Mesenchymal stem cell (in vitro differentiated cells and primary cell): ENCODE data around the gene MAP4K4.
A peak's percentile ranks its signal among the peaks of the same experiment; 100 is the strongest.

Source experiments
- DNase-seq: peaks from one replicate; pipeline ENCODE4 v3.0.0-alpha.2; 2013
- H2AFZ ChIP-seq: one replicate; pipeline ENCODE4 v1.6.1; 2013; ENCODE audit warnings: low read depth, mild to moderate bottlenecking, control low read depth, inconsistent platforms, low read length, moderate library complexity
- H2AK5ac ChIP-seq: 2 replicates; pipeline ENCODE4 v1.6.1; 2013; ENCODE audit warnings: low read length, moderate library complexity, mild to moderate bottlenecking, inconsistent platforms; ENCODE audit not compliant: severe bottlenecking
- H2BK120ac ChIP-seq: one replicate; pipeline ENCODE4 v1.6.1; 2013; ENCODE audit warnings: low read depth, mild to moderate bottlenecking, inconsistent platforms, low read length, moderate library complexity
- H2BK12ac ChIP-seq, 2 experiments: one replicate each; pipeline ENCODE4 v1.6.1; 2013; ENCODE audit warnings: inconsistent platforms in 2 of 2, low read length in 2 of 2, mild to moderate bottlenecking in 2 of 2, moderate library complexity in 2 of 2, control low read depth in 1 of 2
- H2BK15ac ChIP-seq: one replicate; pipeline ENCODE4 v1.6.1; 2013; ENCODE audit warnings: mild to moderate bottlenecking, low read depth, inconsistent platforms; ENCODE audit not compliant: poor library complexity, severe bottlenecking
- H2BK5ac ChIP-seq: 2 replicates; pipeline ENCODE4 v1.6.1; 2013; ENCODE audit warnings: low read depth, mild to moderate bottlenecking, low read length, control low read depth, inconsistent platforms; ENCODE audit not compliant: poor library complexity, severe bottlenecking
- H3K14ac ChIP-seq, 2 experiments: one replicate each; pipeline ENCODE4 v1.6.1; 2013; ENCODE audit warnings: inconsistent platforms in 2 of 2, low read length in 2 of 2, control low read depth in 1 of 2, mild to moderate bottlenecking in 1 of 2, moderate library complexity in 1 of 2
- H3K18ac ChIP-seq, 2 experiments: one replicate each; pipeline ENCODE4 v1.6.1; 2013; ENCODE audit warnings: inconsistent platforms in 2 of 2, low read length in 2 of 2, control low read depth in 1 of 2, low read depth in 1 of 2, mild to moderate bottlenecking in 1 of 2
- H3K23ac ChIP-seq, 2 experiments: one replicate each; pipeline ENCODE4 v1.6.1; 2013; ENCODE audit warnings: inconsistent platforms in 2 of 2, low read length in 2 of 2, mild to moderate bottlenecking in 2 of 2, moderate library complexity in 2 of 2, control low read depth in 1 of 2
- H3K27ac ChIP-seq: 2 replicates; pipeline ENCODE4 v1.5.1; 2013; ENCODE audit warnings: mild to moderate bottlenecking, moderate library complexity, low read length, control low read depth, inconsistent platforms; ENCODE audit not compliant: poor library complexity, severe bottlenecking
- H3K27me3 ChIP-seq, 2 experiments: 2 replicates each; pipeline versions ENCODE4 v1.6.1 to v1.7.0; 2013; ENCODE audit warnings: low read length in 2 of 2, mild to moderate bottlenecking in 2 of 2, moderate library complexity in 2 of 2, control low read depth in 1 of 2, inconsistent platforms in 1 of 2; ENCODE audit not compliant: control insufficient read depth in 1 of 2, insufficient read depth in 1 of 2
- H3K36me3 ChIP-seq, 2 experiments: 2 replicates each; pipeline versions ENCODE4 v1.6.1 to v1.7.0; 2013; ENCODE audit warnings: low read length in 2 of 2, control low read depth in 1 of 2, inconsistent platforms in 1 of 2, low read depth in 1 of 2, mild to moderate bottlenecking in 1 of 2; ENCODE audit not compliant: insufficient read depth in 2 of 2, control insufficient read depth in 1 of 2
- H3K4ac ChIP-seq, 2 experiments: one replicate each; pipeline ENCODE4 v1.6.1; 2013; ENCODE audit warnings: inconsistent platforms in 2 of 2, low read length in 2 of 2, mild to moderate bottlenecking in 2 of 2, moderate library complexity in 2 of 2, control low read depth in 1 of 2, low read depth in 1 of 2
- H3K4me1 ChIP-seq: 2 replicates; pipeline ENCODE4 v1.6.1; 2013; ENCODE audit warnings: low read depth, low read length, control low read depth; ENCODE audit not compliant: control insufficient read depth, insufficient read depth
- H3K4me2 ChIP-seq: 2 replicates; pipeline ENCODE4 v1.6.1; 2013; ENCODE audit warnings: low read length, mild to moderate bottlenecking, inconsistent platforms; ENCODE audit not compliant: poor library complexity, severe bottlenecking
- H3K4me3 ChIP-seq, 2 experiments: 2 replicates each; pipeline versions ENCODE4 v1.5.1 to v1.7.0; 2013; ENCODE audit warnings: low read length in 2 of 2, mild to moderate bottlenecking in 2 of 2, control low read depth in 1 of 2, low read depth in 1 of 2; ENCODE audit not compliant: insufficient read depth in 1 of 2
- H3K79me1 ChIP-seq: replicated peaks from 2 replicates; pipeline ENCODE4 v1.6.1; 2013; ENCODE audit warnings: mild to moderate bottlenecking, control low read depth, low read length, inconsistent platforms; ENCODE audit not compliant: poor library complexity, severe bottlenecking
- H3K9ac ChIP-seq: 2 replicates; pipeline ENCODE4 v1.7.0; 2013; ENCODE audit warnings: mild to moderate bottlenecking, low read length, moderate library complexity
- H3K9me3 ChIP-seq: 2 replicates; pipeline ENCODE4 v1.7.0; 2013; ENCODE audit warnings: mild to moderate bottlenecking, low read length; ENCODE audit not compliant: control insufficient read depth
- H4K8ac ChIP-seq: one replicate; pipeline ENCODE4 v1.6.1; 2013; ENCODE audit warnings: inconsistent platforms, mild to moderate bottlenecking, low read length, moderate library complexity
- H4K91ac ChIP-seq: one replicate; pipeline ENCODE4 v1.6.1; 2013; ENCODE audit warnings: mild to moderate bottlenecking, low read length, inconsistent platforms
- WGBS: methylation state at CpG from one replicate; pipeline ENCODE4 v1.1.7; 2013; ENCODE audit warnings: mixed read lengths; 5-methylcytosine and 5-hydroxymethylcytosine counted together

MAP4K4 gene

DNA sequence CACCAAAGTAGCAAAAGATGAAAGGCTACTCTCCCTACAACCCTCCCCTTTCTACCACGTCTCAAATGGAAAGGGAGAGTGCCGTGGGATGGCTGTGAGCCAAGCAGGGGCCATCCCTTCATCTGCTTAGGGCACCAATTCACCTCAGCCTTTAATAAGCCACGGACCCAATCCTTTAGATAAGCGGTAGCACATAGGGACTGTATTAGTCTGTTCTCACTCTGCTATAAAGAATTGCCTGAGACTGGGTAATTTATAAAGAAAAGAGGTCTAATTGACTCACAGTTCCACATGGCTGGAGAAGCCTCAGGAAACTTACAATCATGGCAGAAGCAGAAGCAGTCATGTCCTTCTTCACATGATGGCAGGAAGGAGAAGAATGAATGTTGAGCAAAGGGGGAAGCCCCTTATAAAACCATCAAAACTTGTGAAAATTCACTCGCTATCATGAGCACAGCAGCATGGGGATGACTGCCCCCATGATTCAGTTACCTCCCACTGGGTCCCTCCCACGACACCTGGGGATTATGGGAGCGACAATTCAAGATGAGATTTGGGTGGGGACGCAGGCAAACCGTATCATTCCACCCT lies 208.3 kb downstream of the MAP4K4 start:
- Histone ChIP-seq H2BK120ac (no peak overlapping the region), H3K27ac (no peak overlapping the region), H2BK5ac (no peak overlapping the region), H3K9me3 (peaks cover 9% of the 10 kb centered on the region), H3K14ac (no peak overlapping the region), H4K91ac (no peak overlapping the region), H3K4me1 (no peaks in the 10 kb centered on the region), H3K36me3 (peaks cover 0 to 2% of the 10 kb centered on the region in 2 experiments), H4K8ac (no peak overlapping the region), H3K79me1 (no peaks in the 10 kb centered on the region), H2AK5ac (no peak overlapping the region), H3K27me3 (no peaks in the 10 kb centered on the region), H3K9ac (no peak overlapping the region), H3K4me3 (no peak overlapping the region), H2BK15ac (no peak overlapping the region), H3K4me2 (no peak overlapping the region), H3K23ac (no peak overlapping the region), H3K4ac (no peak overlapping the region), H3K18ac (peak overlapping the region in 1 of 2 experiments; percentile 21), H2AFZ (no peak overlapping the region), H2BK12ac (no peak overlapping the region)
- no peak for DNase-seq
- 94% methylated on average over 9 of the region's 9 CpGs for WGBS

DNA sequence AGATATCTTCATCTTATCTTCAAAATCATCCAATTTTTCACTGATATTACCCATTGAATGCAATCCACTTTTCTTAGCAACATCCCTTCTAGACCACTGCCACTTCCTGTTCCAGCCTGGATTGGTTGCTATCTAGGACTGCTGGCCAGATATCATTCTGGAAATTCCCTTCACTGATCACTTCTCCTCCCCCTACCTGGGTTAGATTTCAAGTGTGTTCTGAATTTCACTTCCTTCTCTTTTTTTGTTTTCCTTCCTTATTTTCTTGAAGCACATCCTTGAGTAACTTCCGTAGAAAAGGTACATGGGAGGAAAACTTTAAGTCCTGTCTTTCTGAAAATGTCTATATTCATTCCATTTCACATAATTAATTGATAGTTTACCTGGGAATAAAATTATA lies 212.3 kb downstream of the MAP4K4 start:
- Histone ChIP-seq H2BK120ac (no peak overlapping the region), H3K4ac (no peak overlapping the region), H3K18ac (no peak overlapping the region), H4K8ac (no peak overlapping the region), H4K91ac (no peak overlapping the region), H3K4me2 (no peak overlapping the region), H3K23ac (no peak overlapping the region), H3K36me3 (no peaks in the 10 kb centered on the region), H2BK5ac (no peak overlapping the region), H2AK5ac (no peak overlapping the region), H3K14ac (no peak overlapping the region), H2BK12ac (no peak overlapping the region), H3K4me1 (no peaks in the 10 kb centered on the region), H3K27me3 (no peaks in the 10 kb centered on the region), H3K9me3 (peaks cover 9% of the 10 kb centered on the region), H3K4me3 (no peak overlapping the region), H2AFZ (no peak overlapping the region), H2BK15ac (no peak overlapping the region), H3K79me1 (no peaks in the 10 kb centered on the region), H3K27ac (no peak overlapping the region), H3K9ac (no peak overlapping the region)
- no CpG with 5 or more reads among the region's 1 CpG for WGBS
- no peak for DNase-seq

GRCh38 chr2:101912545-101912944 lies 215.0 kb downstream of the MAP4K4 start:
- H3K9me3 ChIP-seq = peaks cover 9% of the 10 kb centered on the region
- H4K8ac ChIP-seq = no peak overlapping the region
- H3K36me3 ChIP-seq = no peaks in the 10 kb centered on the region
- no peak overlapping the region for H3K27ac ChIP-seq
- no peak overlapping the region for H3K4me3 ChIP-seq
- H2BK120ac ChIP-seq = no peak overlapping the region
- H3K14ac ChIP-seq = no peak overlapping the region
- no peak overlapping the region for H3K4me2 ChIP-seq
- no peak overlapping the region for H2BK5ac ChIP-seq
- DNase-seq = no peak
- no peak overlapping the region for H2BK15ac ChIP-seq
- no peaks in the 10 kb centered on the region for H3K79me1 ChIP-seq
- H3K23ac ChIP-seq = no peak overlapping the region
- no peak overlapping the region for H3K4ac ChIP-seq
- H2BK12ac ChIP-seq = no peak overlapping the region
- no peak overlapping the region for H2AFZ ChIP-seq
- no peak overlapping the region for H4K91ac ChIP-seq
- no peak overlapping the region for H2AK5ac ChIP-seq
- no peaks in the 10 kb centered on the region for H3K4me1 ChIP-seq
- WGBS = 77% methylated on average over 1 of the region's 2 CpGs
- no peak overlapping the region for H3K18ac ChIP-seq
- H3K27me3 ChIP-seq = no peaks in the 10 kb centered on the region
- H3K9ac ChIP-seq = no peak overlapping the region

GRCh38 chr2:101921319-101921952 lies 223.9 kb downstream of the MAP4K4 start:
- no peak overlapping the region for H3K9ac ChIP-seq
- no peak overlapping the region for H3K14ac ChIP-seq

More at GRCh38 chr2:101921319-101921952, 223.9 kb downstream of the MAP4K4 start:
- Histone ChIP-seq H3K79me1 (no peaks in the 10 kb centered on the region), H3K18ac (no peak overlapping the region), H4K91ac (no peak overlapping the region), H2AK5ac (no peak overlapping the region), H2BK15ac (no peak overlapping the region), H3K4me1 (no peaks in the 10 kb centered on the region), H3K27ac (no peak overlapping the region), H4K8ac (no peak overlapping the region), H3K9me3 (peaks cover 27% of the 10 kb centered on the region), H2BK12ac (no peak overlapping the region), H2BK120ac (no peak overlapping the region), H3K27me3 (peaks cover 0 to 4% of the 10 kb centered on the region in 2 experiments), H3K23ac (no peak overlapping the region), H3K4me3 (no peak overlapping the region), H2AFZ (no peak overlapping the region), H3K36me3 (no peaks in the 10 kb centered on the region), H3K4me2 (no peak overlapping the region), H3K4ac (no peak overlapping the region), H2BK5ac (no peak overlapping the region)
- WGBS = 88% methylated on average over 5 of the region's 5 CpGs
- DNase-seq = no peak
